ENCODE results near the gene TMEM174. TPM values are rescaled to one million over a fixed set of nuclear protein-coding genes. Genes with fewer than 3 reads are reported as not detected.

TMEM174 gene
- total RNA-seq, 2 donors from 2014 or later = not detected

GRCh38 chr5:73183000-73183399 lies 10.0 kb downstream of the TMEM174 start:
- Histone ChIP-seq H3K27me3 (replicated peaks; ENCODE audit: insufficient read depth) (no peaks in the 10 kb centered on the region), H3K27ac (no peak overlapping the region), H3K4me1 (ENCODE audit: control insufficient read depth in 1 of 2, low read depth in 2 of 2) (no peaks in the 10 kb centered on the region), H3K9me3 (no peaks in the 10 kb centered on the region), H3K36me3 (no peaks in the 10 kb centered on the region), H3K4me3 (no peak overlapping the region)
- ATAC-seq (ENCODE audit: insufficient number of reproducible peaks, low FRiP score, low read depth) (no peak), DNase-seq (ENCODE audit: low spot score) (no peak)
- no peak for TF ChIP-seq CTCF (IDR thresholded peaks at IDR 0.05)

- Histone ChIP-seq H3K4me3 (no peak overlapping the region), H3K9me3 (no peaks in the 10 kb centered on the region), H3K4me1 (ENCODE audit: control insufficient read depth in 1 of 2, low read depth in 2 of 2) (no peaks in the 10 kb centered on the region), H3K36me3 (no peaks in the 10 kb centered on the region), H3K27ac (no peak overlapping the region), H3K27me3 (replicated peaks; ENCODE audit: insufficient read depth) (no peaks in the 10 kb centered on the region)
- TF ChIP-seq CTCF (IDR thresholded peaks at IDR 0.05) = no peak
- DNase-seq (ENCODE audit: low spot score) (no peak), ATAC-seq (ENCODE audit: insufficient number of reproducible peaks, low FRiP score, low read depth) (no peak)
Measured at GRCh38 chr5:73183481-73183891, 10.5 kb downstream of the TMEM174 start.

GRCh38 chr5:73186976-73187375 lies 14.0 kb downstream of the TMEM174 start:
- no peak overlapping the region for H3K4me3 ChIP-seq
- no peak for ATAC-seq (ENCODE audit: insufficient number of reproducible peaks, low FRiP score, low read depth)
- H3K4me1 ChIP-seq (ENCODE audit: control insufficient read depth in 1 of 2, low read depth in 2 of 2) = peaks cover 12 to 18% of the 10 kb centered on the region in 2 donors
- H3K9me3 ChIP-seq = no peaks in the 10 kb centered on the region
- no peak overlapping the region for H3K27ac ChIP-seq
- TF ChIP-seq CTCF (IDR thresholded peaks at IDR 0.05) = no peak
- no peak for DNase-seq (ENCODE audit: low spot score)
- no peaks in the 10 kb centered on the region for H3K36me3 ChIP-seq
- H3K27me3 ChIP-seq (replicated peaks; ENCODE audit: insufficient read depth) = no peaks in the 10 kb centered on the region

GRCh38 chr5:73188764-73189531 lies 16.0 kb downstream of the TMEM174 start:
- Histone ChIP-seq H3K27ac (no peak overlapping the region), H3K4me3 (no peak overlapping the region), H3K36me3 (no peaks in the 10 kb centered on the region), H3K27me3 (replicated peaks; ENCODE audit: insufficient read depth) (no peaks in the 10 kb centered on the region), H3K9me3 (no peaks in the 10 kb centered on the region), H3K4me1 (ENCODE audit: control insufficient read depth in 1 of 2, low read depth in 2 of 2) (peaks cover 12 to 18% of the 10 kb centered on the region in 2 donors)
- ATAC-seq (ENCODE audit: insufficient number of reproducible peaks, low FRiP score, low read depth) (no peak), DNase-seq (ENCODE audit: low spot score) (no peak)
- TF ChIP-seq CTCF (IDR thresholded peaks at IDR 0.05) = no peak

GRCh38 chr5:73189871-73190376 lies 16.9 kb downstream of the TMEM174 start:
- no peaks in the 10 kb centered on the region for H3K9me3 ChIP-seq
- ATAC-seq (ENCODE audit: insufficient number of reproducible peaks, low FRiP score, low read depth) (no peak), DNase-seq (ENCODE audit: low spot score) (no peak)
- H3K27me3 ChIP-seq (replicated peaks; ENCODE audit: insufficient read depth) = no peaks in the 10 kb centered on the region
- no peaks in the 10 kb centered on the region for H3K36me3 ChIP-seq
- H3K4me3 ChIP-seq = no peak overlapping the region
- peaks cover 12 to 18% of the 10 kb centered on the region in 2 donors for H3K4me1 ChIP-seq (ENCODE audit: control insufficient read depth in 1 of 2, low read depth in 2 of 2)
- H3K27ac ChIP-seq = no peak overlapping the region
- TF ChIP-seq CTCF (IDR thresholded peaks at IDR 0.05) = no peak
